HUES48 (cell line): ENCODE measurements around the gene CAV1.
A peak's percentile ranks its signal among the peaks of the same experiment; 100 is the strongest.

Experiments
- H3K27ac ChIP-seq: one replicate; pipeline ENCODE4 v1.7.0; 2013; ENCODE audit warnings: low read depth, low read length, inconsistent platforms
- H3K27me3 ChIP-seq: 2 replicates; pipeline ENCODE4 v1.6.1; 2013; ENCODE audit warnings: mild to moderate bottlenecking, low read length; ENCODE audit not compliant: control insufficient read depth, insufficient read depth
- H3K36me3 ChIP-seq: 2 replicates; pipeline ENCODE4 v1.6.1; 2013; ENCODE audit warnings: low read length; ENCODE audit not compliant: control insufficient read depth, insufficient read depth
- H3K4me1 ChIP-seq: 2 replicates; pipeline ENCODE4 v1.6.1; 2013; ENCODE audit warnings: mild to moderate bottlenecking, low read length; ENCODE audit not compliant: control insufficient read depth, insufficient read depth
- H3K4me3 ChIP-seq: 2 replicates; pipeline ENCODE4 v1.5.1; 2013; ENCODE audit warnings: mild to moderate bottlenecking, low read depth, low read length
- H3K9ac ChIP-seq: 2 replicates; pipeline ENCODE4 v1.6.1; 2013; ENCODE audit warnings: mild to moderate bottlenecking, low read depth, low read length, moderate library complexity
- H3K9me3 ChIP-seq: 2 replicates; pipeline ENCODE4 v1.6.1; 2013; ENCODE audit warnings: low read length; ENCODE audit not compliant: control insufficient read depth, insufficient read depth

CAV1 gene

DNA sequence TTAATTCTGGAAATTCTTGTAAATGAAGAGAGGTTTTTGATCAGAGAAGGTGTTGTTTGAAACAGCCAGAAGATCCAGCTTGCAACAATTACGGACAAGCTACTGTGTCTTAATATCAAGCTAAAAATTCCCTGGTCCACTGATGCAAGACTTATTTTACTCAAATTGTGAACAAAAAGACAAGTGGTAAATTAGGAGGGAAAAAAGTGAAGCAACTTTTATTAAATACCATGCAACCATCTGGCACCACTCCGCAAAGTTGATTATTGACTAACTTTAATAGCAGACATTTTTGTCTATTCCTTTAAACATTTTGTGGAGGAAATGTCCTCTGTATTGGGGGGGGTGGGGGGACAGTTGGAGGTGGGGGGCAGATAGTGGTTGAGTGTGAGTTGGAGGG is 30.4 kb upstream of the CAV1 start:
- no peaks in the 10 kb centered on the region for H3K9me3 ChIP-seq
- H3K36me3 ChIP-seq: no peaks in the 10 kb centered on the region
- peaks cover 5% of the 10 kb centered on the region for H3K27me3 ChIP-seq
- H3K27ac ChIP-seq: no peak overlapping the region
- no peak overlapping the region for H3K9ac ChIP-seq
- H3K4me3 ChIP-seq: no peak overlapping the region
- H3K4me1 ChIP-seq: no peaks in the 10 kb centered on the region

DNA sequence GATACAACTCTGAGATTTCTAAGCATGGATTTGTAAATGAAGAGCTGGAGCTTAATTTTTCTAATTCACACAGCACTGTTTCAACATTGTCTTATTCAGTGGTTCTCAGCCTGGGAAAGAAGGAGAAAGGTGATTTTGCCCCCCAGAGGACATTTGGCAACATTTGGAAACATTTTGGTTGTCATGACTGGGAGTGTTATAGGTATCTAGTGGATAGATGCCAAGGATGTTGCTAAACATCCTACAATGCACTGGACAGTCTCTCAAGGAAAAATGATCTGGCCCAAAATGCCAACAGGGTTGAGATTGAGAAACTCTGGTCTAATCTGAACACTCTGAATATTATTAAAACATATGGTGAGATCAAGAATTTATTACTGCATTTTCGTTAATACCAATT is 29.1 kb upstream of the CAV1 start:
- Histone ChIP-seq H3K9ac (no peak overlapping the region), H3K9me3 (no peaks in the 10 kb centered on the region), H3K4me3 (no peak overlapping the region), H3K27me3 (peaks cover 13% of the 10 kb centered on the region), H3K4me1 (peaks cover 7% of the 10 kb centered on the region), H3K27ac (no peak overlapping the region), H3K36me3 (no peaks in the 10 kb centered on the region)

GRCh38 chr7:116496653-116497052 is 28.2 kb upstream of the CAV1 start:
- H3K9ac ChIP-seq: no peak overlapping the region
- H3K9me3 ChIP-seq: no peaks in the 10 kb centered on the region
- H3K36me3 ChIP-seq: no peaks in the 10 kb centered on the region
- H3K4me1 ChIP-seq: peaks cover 16% of the 10 kb centered on the region
- H3K4me3 ChIP-seq: no peak overlapping the region
- H3K27me3 ChIP-seq: peaks cover 22% of the 10 kb centered on the region
- H3K27ac ChIP-seq: no peak overlapping the region

- no peaks in the 10 kb centered on the region for H3K36me3 ChIP-seq
- H3K4me1 ChIP-seq: peaks cover 20% of the 10 kb centered on the region
- no peak overlapping the region for H3K4me3 ChIP-seq
- H3K9ac ChIP-seq: no peak overlapping the region
- H3K27me3 ChIP-seq: peaks cover 27% of the 10 kb centered on the region
- H3K9me3 ChIP-seq: no peaks in the 10 kb centered on the region
- no peak overlapping the region for H3K27ac ChIP-seq
Measured at GRCh38 chr7:116497708-116498107, 27.1 kb upstream of the CAV1 start.

DNA sequence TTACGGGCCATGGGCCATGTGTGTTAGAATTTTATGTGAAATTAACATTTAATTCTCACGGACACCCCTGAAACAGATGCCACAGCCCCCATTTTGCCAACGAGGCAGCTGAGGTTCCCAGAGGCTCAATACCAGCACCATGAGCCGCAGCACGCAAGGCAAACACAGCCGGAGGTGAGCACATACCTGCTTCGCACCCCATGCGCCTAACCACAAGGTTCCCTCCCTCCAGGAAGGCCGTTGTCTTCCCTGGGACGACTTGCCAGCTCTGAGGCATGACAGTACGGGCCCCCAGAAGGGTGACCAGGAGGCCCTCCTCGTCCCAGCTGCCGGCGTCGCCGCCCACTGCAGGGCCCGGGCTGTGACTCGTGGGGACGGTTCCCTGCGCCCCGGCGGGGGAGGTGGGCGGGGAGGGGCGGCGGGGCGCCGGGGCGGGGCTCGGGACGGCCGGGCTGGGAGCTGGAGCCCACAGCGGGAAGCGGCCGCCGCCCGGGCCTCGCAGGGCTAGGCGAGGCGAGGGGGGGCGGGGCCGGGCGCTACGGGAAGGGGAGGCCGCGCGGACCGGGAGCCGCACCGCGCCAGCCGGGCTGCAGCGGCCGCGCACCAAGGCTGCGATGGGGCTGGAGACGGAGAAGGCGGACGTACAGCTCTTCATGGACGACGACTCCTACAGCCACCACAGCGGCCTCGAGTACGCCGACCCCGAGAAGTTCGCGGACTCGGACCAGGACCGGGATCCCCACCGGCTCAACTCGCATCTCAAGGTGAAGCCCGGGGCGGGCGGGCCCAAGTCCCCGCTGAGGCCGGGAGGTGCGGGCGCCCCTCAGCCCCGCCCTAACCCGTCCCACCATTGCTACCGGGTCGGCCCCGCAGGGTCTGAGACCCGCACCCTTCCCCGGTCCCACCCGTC is 25.4 kb upstream of the CAV1 start, which contains the start of gene CAV2:
TSS of gene CAV2 (plus strand) at position 571 of the 910 bp plus-strand sequence. CDS start at position 615, 44 bp downstream.
- Histone ChIP-seq H3K4me3 (peak within 1 kb of the TSS; percentile 87), H3K36me3 (no peaks in the 10 kb centered on the region), H3K27ac (peak within 1 kb of the TSS; percentile 52), H3K27me3 (peaks cover 27% of the 10 kb centered on the region), H3K9me3 (no peaks in the 10 kb centered on the region), H3K4me1 (peaks cover 20% of the 10 kb centered on the region), H3K9ac (peak within 1 kb of the TSS; percentile 38; the same call in 1 of the 2 replicates)

- peak overlapping the region; percentile 87 for H3K4me3 ChIP-seq
- peaks cover 20% of the 10 kb centered on the region for H3K4me1 ChIP-seq
- H3K27ac ChIP-seq: peak overlapping the region; percentile 52
Measured at GRCh38 chr7:116500078-116500853, 24.6 kb upstream of the CAV1 start.

DNA sequence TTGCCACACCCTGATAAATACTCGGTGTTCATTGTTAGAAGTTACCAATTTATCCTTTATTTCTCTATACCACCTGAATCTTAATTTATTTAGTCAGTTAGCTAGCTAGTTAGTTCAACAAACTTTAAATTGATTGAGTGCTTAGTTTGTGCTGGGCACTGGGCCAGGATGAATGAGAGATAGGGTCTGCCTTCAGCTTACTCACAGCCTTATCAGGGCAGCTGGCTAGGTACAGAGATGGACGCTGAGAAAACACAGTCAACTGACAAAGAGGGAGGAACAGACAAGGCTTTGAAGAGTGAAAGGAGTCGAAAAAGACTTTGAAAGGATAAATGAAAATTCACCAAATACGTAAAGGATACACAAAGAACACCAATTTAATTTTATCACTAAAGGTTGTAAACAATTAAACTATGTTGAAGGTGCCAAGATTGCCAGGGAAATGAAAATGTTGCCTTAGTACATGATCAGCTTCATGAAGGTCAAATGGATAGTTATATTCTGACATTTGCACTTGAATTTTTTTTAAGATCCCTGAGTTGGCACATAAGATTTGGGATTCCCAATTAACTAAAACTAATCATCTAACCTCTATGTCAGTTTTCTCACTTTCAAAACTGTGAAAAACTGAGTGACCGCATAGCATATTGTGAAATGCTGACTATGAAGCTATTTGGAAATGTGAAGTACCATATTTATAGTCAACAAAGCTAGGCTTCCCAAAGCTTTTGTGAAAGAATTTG is 23.2 kb upstream of the CAV1 start:
- Histone ChIP-seq H3K4me1 (peaks cover 20% of the 10 kb centered on the region), H3K9ac (no peak overlapping the region), H3K36me3 (0 out of 2 replicates have a peak, but pooled peaks cover 4% of the 10 kb centered on the region), H3K4me3 (peak overlapping the region; percentile 87; the same call in 1 of the 2 replicates), H3K27me3 (peaks cover 27% of the 10 kb centered on the region), H3K9me3 (no peaks in the 10 kb centered on the region), H3K27ac (no peak overlapping the region)

More at GRCh38 chr7:116500078-116500853, 24.6 kb upstream of the CAV1 start:
- no peaks in the 10 kb centered on the region for H3K9me3 ChIP-seq
- H3K9ac ChIP-seq: peak overlapping the region; percentile 38; the same call in 1 of the 2 replicates
- no peaks in the 10 kb centered on the region for H3K36me3 ChIP-seq
- H3K27me3 ChIP-seq: peaks cover 27% of the 10 kb centered on the region

GRCh38 chr7:116502201-116503096 is 22.4 kb upstream of the CAV1 start:
- Histone ChIP-seq H3K9ac (no peak overlapping the region), H3K4me3 (no peak overlapping the region), H3K4me1 (peaks cover 20% of the 10 kb centered on the region), H3K27me3 (peaks cover 27% of the 10 kb centered on the region), H3K27ac (no peak overlapping the region), H3K36me3 (peaks cover 8% of the 10 kb centered on the region; the same call in 1 of the 2 replicates), H3K9me3 (no peaks in the 10 kb centered on the region)

- peaks cover 20% of the 10 kb centered on the region for H3K4me1 ChIP-seq
Measured at GRCh38 chr7:116503835-116504234, 21.0 kb upstream of the CAV1 start.

DNA sequence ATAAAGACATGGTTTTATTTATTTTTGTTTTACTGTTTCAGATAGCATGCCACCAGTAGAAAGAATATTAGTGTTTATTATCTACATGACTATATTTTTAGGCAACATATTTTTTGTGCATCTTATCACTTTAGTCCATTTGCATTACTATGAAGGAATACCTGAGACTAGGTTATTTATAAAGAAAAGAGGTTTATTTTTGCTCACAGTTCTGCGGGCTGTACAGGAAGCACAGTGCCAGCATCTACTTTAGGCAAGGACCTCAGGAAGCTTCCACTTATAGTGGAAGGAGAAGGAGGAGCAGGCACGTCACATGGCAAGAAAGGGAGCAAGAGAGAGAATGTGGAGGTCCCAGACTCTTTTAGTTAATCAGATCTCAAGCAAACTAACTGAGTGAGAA is 19.6 kb upstream of the CAV1 start:
- Histone ChIP-seq H3K36me3 (peaks cover 8% of the 10 kb centered on the region; the same call in 1 of the 2 replicates), H3K9me3 (no peaks in the 10 kb centered on the region), H3K27ac (no peak overlapping the region), H3K4me1 (peaks cover 18% of the 10 kb centered on the region), H3K9ac (no peak overlapping the region), H3K27me3 (peaks cover 19% of the 10 kb centered on the region), H3K4me3 (no peak overlapping the region)

More at GRCh38 chr7:116503835-116504234, 21.0 kb upstream of the CAV1 start:
- peaks cover 8% of the 10 kb centered on the region; the same call in 1 of the 2 replicates for H3K36me3 ChIP-seq
- peaks cover 27% of the 10 kb centered on the region for H3K27me3 ChIP-seq
- H3K9ac ChIP-seq: no peak overlapping the region
- no peak overlapping the region for H3K27ac ChIP-seq
- no peak overlapping the region for H3K4me3 ChIP-seq
- no peaks in the 10 kb centered on the region for H3K9me3 ChIP-seq
